NT2/D1 (cell line): ENCODE measurements around the gene SYPL2.

Experiments used
- SUZ12 ChIP-seq: IDR thresholded peaks from 2 replicates; pipeline ENCODE4 v1.6.1; 2011; ENCODE audit not compliant: insufficient read length, insufficient read depth; ENCODE audit errors: extremely low read depth
- YY1 ChIP-seq: IDR thresholded peaks from 2 replicates; pipeline ENCODE4 v1.6.1; 2011; ENCODE audit not compliant: insufficient read length, insufficient read depth
- ZNF274 ChIP-seq: IDR thresholded peaks from 2 replicates; pipeline ENCODE4 v1.6.1; 2011; ENCODE audit warnings: mild to moderate bottlenecking, low read depth, low read length

- no peak for TF ChIP-seq YY1
- TF ChIP-seq SUZ12: no peak
- no peak for TF ChIP-seq ZNF274
Observed at GRCh38 chr1:109490934-109491302, 24.6 kb downstream of the SYPL2 start.
